WTC11 (cell line): ENCODE data around the gene SP4. TPM values are rescaled to one million over a fixed set of nuclear protein-coding genes. Genes with fewer than 3 reads are reported as not detected.

Experiments
- ATAC-seq: fragments of 200-7000 bp; cut with Tn5 transposase; 2 replicates; pipeline ENCODE4 v1.10.0; 2021; ENCODE audit warnings: mild to moderate bottlenecking, moderate library complexity
- CTCF ChIA-PET: fragments of 300-600 bp; sonication (Branson Sonifier 250); formaldehyde crosslinking; loops from one replicate; lab custom pipeline; 2021; ENCODE audit warnings: antibody characterized with exemption; lab: Charles Lee
- POLR2A ChIA-PET: fragments of 350-600 bp; sonication (Branson Sonifier 250); formaldehyde crosslinking; loops from one replicate; lab custom pipeline; 2021; ENCODE audit warnings: antibody characterized with exemption; lab: Charles Lee
- DNase-seq: peaks from one replicate; pipeline ENCODE4 v3.0.0; 2021; ENCODE audit warnings: low spot score
- H3K27ac Mint-ChIP-seq: 2 replicates; pipeline ENCODE4 v1.8.0; 2021; ENCODE audit warnings: mixed read lengths
- H3K27me3 Mint-ChIP-seq: 2 replicates; pipeline ENCODE4 v1.8.0; 2021; ENCODE audit warnings: low read depth, mild to moderate bottlenecking, moderate library complexity, mixed read lengths
- H3K36me3 Mint-ChIP-seq: 2 replicates; pipeline ENCODE4 v1.8.0; 2021; ENCODE audit warnings: mixed read lengths
- H3K4me1 Mint-ChIP-seq: 2 replicates; pipeline ENCODE4 v1.8.0; 2022; ENCODE audit warnings: mixed read lengths
- H3K4me3 Mint-ChIP-seq: 2 replicates; pipeline ENCODE4 v1.8.0; 2021; ENCODE audit warnings: mild to moderate bottlenecking, moderate library complexity, mixed read lengths
- H3K9me3 Mint-ChIP-seq: 2 replicates; pipeline ENCODE4 v1.8.0; 2021; ENCODE audit warnings: mixed read lengths
- AFF4 ChIP-seq: sonication (generic); formaldehyde crosslinking; IDR thresholded peaks from 2 replicates; pipeline ENCODE4 v1.8.1; 2023; ENCODE audit warnings: mild to moderate bottlenecking, missing genetic modification reagents, borderline replicate concordance
- CREM ChIP-seq: sonication (generic); formaldehyde crosslinking; IDR thresholded peaks from 2 replicates; pipeline ENCODE4 v1.8.1; 2022; ENCODE audit warnings: mild to moderate bottlenecking, missing genetic modification reagents, moderate library complexity
- ETV6 ChIP-seq: sonication (generic); formaldehyde crosslinking; IDR thresholded peaks from 2 replicates; pipeline ENCODE4 v1.8.1; 2022; ENCODE audit warnings: mild to moderate bottlenecking, missing genetic modification reagents
- FOXP1 ChIP-seq: sonication (generic); formaldehyde crosslinking; IDR thresholded peaks from 2 replicates; pipeline ENCODE4 v1.8.0; 2022; ENCODE audit warnings: missing genetic modification reagents, mild to moderate bottlenecking, moderate library complexity, borderline replicate concordance
- FOXP4 ChIP-seq: sonication (generic); formaldehyde crosslinking; IDR thresholded peaks from 2 replicates; pipeline ENCODE4 v1.8.0; 2022; ENCODE audit warnings: mild to moderate bottlenecking, missing genetic modification reagents
- MLX ChIP-seq: sonication (generic); formaldehyde crosslinking; IDR thresholded peaks from 2 replicates; pipeline ENCODE4 v1.8.1; 2023; ENCODE audit warnings: mild to moderate bottlenecking, missing genetic modification reagents, moderate library complexity
- SMAD3 ChIP-seq: sonication (generic); formaldehyde crosslinking; IDR thresholded peaks from 2 replicates; pipeline ENCODE4 v1.8.0; 2022; ENCODE audit warnings: missing genetic modification reagents, mild to moderate bottlenecking, borderline replicate concordance
- SP1 ChIP-seq: sonication (generic); formaldehyde crosslinking; conservative IDR thresholded peaks from 2 replicates; pipeline ENCODE4 v1.8.1; 2022; ENCODE audit warnings: missing genetic modification reagents
- TEAD1 ChIP-seq: sonication (generic); formaldehyde crosslinking; IDR thresholded peaks from 2 replicates; pipeline ENCODE4 v1.8.0; 2022; ENCODE audit warnings: mild to moderate bottlenecking, missing genetic modification reagents
- TEAD4 ChIP-seq: sonication (generic); formaldehyde crosslinking; IDR thresholded peaks from 2 replicates; pipeline ENCODE4 v1.8.0; 2022; ENCODE audit warnings: mild to moderate bottlenecking, missing genetic modification reagents
- ZNF121 ChIP-seq: sonication (generic); formaldehyde crosslinking; IDR thresholded peaks from 2 replicates; pipeline ENCODE4 v1.8.0; 2023; ENCODE audit warnings: missing genetic modification reagents
- ZNF232 ChIP-seq: sonication (generic); formaldehyde crosslinking; IDR thresholded peaks from 2 replicates; pipeline ENCODE4 v1.8.0; 2022; ENCODE audit warnings: mild to moderate bottlenecking, missing genetic modification reagents
- ZNF532 ChIP-seq: fragments of 250-450 bp; sonication (Bioruptor Pico); IDR thresholded peaks from 2 replicates; pipeline ENCODE4 v1.9.0; 2021; ENCODE audit warnings: mild to moderate bottlenecking, borderline replicate concordance
- microRNA-seq: library from miRNA; unstranded; fragments of <30 nt; microRNA quantifications from one replicate; pipeline ENCODE4 v1.2.0, GENCODE V29; 2022; ENCODE audit warnings: borderline number of aligned reads
- total RNA-seq: library from RNA; stranded (reverse); gene quantifications from 3 replicates; pipeline ENCODE4 v1.2.3, GENCODE V29; 2021

The SP4 gene
- total RNA-seq, 1 experiment from 2014 or later = 23.1 TPM

- TF ChIP-seq FOXP4 (CRISPR knock-in tag) = no peak
Measured at GRCh38 chr7:21550076-21550475, 122.2 kb downstream of the SP4 start (continued).

- H3K9me3 Mint-ChIP-seq = 0 out of 2 replicates have a peak, but pooled peaks cover 5% of the 10 kb centered on the region
- peaks cover 26% of the 10 kb centered on the region for H3K4me1 Mint-ChIP-seq
- H3K27ac Mint-ChIP-seq = no peak overlapping the region; the same call in 1 of the 2 replicates
- peak; percentile 52 for DNase-seq
- no peak overlapping the region for H3K4me3 Mint-ChIP-seq
- H3K36me3 Mint-ChIP-seq = no peaks in the 10 kb centered on the region; the same call in 1 of the 2 replicates
- POLR2A ChIA-PET = no interaction called here
- H3K27me3 Mint-ChIP-seq = no peaks in the 10 kb centered on the region
- peak; percentile 97 for ATAC-seq
- TF ChIP-seq SMAD3 (CRISPR knock-in tag) (no peak), ETV6 (CRISPR knock-in tag) (0 out of 2 replicates have a peak, but pooled peaks have one; percentile 19), SP1 (no peak), ZNF232 (no peak)
- TF ChIP-seq, all 79 proteins: peak for 1
- CTCF ChIA-PET = interaction anchor here (0.5 to 2.2 kb wide), 23 partner anchors 8 to 783 kb away, joined by 3 to 24 read pairs (median 3); partner anchors contain the start of gene DNAH11
Measured at GRCh38 chr7:21550821-21551531, 123.1 kb downstream of the SP4 start.

GRCh38 chr7:21562385-21562784 lies 134.5 kb downstream of the SP4 start:
- POLR2A ChIA-PET = no interaction called here
- Mint-ChIP-seq H3K4me1 (no peaks in the 10 kb centered on the region), H3K27me3 (no peaks in the 10 kb centered on the region), H3K4me3 (no peak overlapping the region), H3K9me3 (no peaks in the 10 kb centered on the region), H3K36me3 (peaks cover 5% of the 10 kb centered on the region; the same call in 1 of the 2 replicates), H3K27ac (no peak overlapping the region)
- no peak for ATAC-seq
- TF ChIP-seq MLX (no peak), TEAD4 (CRISPR knock-in tag) (no peak), AFF4 (CRISPR knock-in tag) (no peak), CREM (no peak), SMAD3 (CRISPR knock-in tag) (no peak), TEAD1 (CRISPR knock-in tag) (no peak), ZNF121 (CRISPR knock-in tag) (no peak), FOXP1 (no peak), ZNF532 (CRISPR knock-in tag) (no peak)
- CTCF ChIA-PET = no interaction called here
- no peak for DNase-seq

Small RNA genes lying within 50 kb of the gene (microRNA-seq; reads per million reads assigned to microRNA genes)
- gene MIR1183 = not detected

Other genes with a start within 250 kb of the SP4 start
- gene DNAH11, start 115.0 kb downstream of the SP4 start, total RNA-seq = 3.5 to 6.4 TPM (median 4.2 TPM) in 3 replicates